HK-2 (cell line): ENCODE measurements around the gene CACNB4.
"Not testable (repeated sequence)": the region's sequence is repeated elsewhere in the genome, so short reads cannot be mapped to it uniquely, and the experiment has no call there.

Experiments used
- DNase-seq: peaks from one replicate; pipeline ENCODE4 v3.0.0-alpha.2; 2018; ENCODE audit not compliant: unreplicated experiment

CACNB4 gene

DNA sequence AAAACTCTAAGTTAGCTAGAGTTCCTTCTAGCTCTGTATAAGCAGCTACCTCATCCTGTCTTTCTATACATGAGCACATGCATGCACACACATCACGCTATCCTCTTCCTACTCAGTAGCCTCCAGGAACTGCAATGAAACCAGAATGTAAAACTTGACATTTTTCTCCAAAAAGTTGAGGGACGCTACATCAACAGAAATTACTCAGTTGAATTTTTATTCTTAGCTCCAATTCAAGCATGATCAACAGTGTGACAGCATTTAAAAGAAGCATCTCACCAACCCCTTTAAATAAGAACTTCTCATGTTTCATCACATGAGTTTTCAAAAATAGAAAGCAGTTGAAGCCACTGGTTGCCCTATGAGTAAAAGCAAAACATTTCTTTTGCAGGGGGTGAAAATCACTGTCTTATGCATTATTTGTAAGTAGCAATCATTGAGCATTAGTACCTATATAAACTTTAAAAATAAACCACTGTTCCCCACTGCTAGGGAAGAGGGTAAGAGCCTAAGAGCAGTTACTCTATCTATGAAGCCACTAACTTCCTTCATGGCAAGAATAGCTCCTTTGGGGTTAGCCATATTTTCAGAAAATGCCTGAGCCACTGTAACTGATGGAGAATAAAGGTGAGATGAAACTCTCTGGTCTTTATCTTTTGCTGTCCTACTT is 192.7 kb downstream of the CACNB4 start:
- DNase-seq, result no peak

DNA sequence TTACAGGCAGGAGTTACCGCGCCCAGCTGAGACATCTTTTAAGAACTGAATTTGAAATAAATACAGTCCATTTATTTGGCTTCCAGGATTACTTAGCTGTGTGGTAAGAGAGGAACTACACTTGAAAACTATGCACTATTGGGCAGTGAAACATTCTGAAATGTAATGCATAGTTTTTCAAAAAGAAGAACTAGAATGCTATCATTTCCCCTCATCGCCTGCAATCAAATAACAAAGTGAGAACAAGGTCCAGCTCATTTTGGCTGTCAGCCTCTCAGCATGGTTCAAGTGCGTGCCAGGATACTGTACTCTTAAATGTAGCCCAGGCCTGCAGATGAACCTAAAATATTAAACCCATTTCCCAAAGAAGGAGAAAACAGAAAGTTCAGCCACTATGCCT is 194.0 kb downstream of the CACNB4 start:
- no peak for DNase-seq

DNA sequence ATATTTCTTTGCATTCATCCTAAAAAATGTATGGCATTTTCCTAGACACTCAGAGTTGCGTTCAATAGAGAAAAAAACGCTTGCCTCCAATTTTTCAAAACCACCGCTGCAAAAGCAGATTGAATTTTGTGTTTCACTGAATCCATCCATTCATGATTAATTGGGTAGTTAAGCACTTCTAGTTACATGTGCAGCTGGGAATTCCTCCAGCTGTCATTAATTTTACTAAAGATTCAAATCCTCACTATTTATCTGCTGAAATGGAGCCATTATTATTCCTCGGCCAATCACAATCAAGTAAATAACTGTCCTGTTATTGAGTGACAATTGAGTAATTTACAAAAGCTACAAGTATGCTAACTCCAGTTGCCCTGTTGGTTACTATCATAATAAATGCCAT is 194.8 kb downstream of the CACNB4 start:
- DNase-seq, result no peak

GRCh38 chr2:151902829-151903228 is 196.0 kb downstream of the CACNB4 start:
- DNase-seq, result no peak

DNA sequence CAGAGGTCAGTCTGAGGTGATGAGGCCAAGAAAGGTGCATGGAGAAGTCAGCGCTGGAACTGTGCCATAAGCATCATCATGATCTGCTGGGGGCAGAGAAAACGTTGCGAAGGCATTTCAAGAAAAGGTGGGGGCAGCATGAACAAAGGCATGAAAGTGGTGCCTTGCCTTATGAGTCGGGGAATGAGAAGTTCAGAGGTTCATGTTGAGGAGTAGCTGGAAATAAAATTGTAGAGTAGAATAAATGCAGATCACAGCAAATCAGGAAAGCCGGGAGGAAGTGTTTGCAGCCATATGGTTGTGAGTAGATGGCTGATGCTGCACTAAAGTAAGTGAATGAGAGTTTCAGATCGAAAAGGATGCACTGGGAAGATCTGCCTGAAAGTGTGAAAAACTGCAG is 198.5 kb downstream of the CACNB4 start:
- DNase-seq, result no peak

DNA sequence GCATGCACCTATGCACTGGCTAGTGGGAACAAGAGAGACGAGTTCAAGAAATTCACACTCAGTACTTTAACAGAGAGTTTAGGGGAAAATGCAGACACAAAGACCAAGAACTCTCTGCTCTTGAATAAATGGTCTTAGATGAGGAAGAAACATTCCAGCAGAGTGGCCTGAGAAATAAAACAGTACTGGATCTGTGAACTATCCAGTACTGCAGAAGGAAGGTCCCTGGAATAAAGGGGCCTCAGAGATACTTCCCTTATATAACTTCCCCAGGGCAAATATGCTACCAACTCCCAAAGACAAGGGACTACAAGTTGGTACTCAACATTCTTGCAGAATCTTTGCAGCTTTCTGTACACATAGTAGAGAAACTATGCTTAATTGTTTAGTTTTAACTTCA is 199.7 kb downstream of the CACNB4 start:
- DNase-seq, result no peak

DNA sequence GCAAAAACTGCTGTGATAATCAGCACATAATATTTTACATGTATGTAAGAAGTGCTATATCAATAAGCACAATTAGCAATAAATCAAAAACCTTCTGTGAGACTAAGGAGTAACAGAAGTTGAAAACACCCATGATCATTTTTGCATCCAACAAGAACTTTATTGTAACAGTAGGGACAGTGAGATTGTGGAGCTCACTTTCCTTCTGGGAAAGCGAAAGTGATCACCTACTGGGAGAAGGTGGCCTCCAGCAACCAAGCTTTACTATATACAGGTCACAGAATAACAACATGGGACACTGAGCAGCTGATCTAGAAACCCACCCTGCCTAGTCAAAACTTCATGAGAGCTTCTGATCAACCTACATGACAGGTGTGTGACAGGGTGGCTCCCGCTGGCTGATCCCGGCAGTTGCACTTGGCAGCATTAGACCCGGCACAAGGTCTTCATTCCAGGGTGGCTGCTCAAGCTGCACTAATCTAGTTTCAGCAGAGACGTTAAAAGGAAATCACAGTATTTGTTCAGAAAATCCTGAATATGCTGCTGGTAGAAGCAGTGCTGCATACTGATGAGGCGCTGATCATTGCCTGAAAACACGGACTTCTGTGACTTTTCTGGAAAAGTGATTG is 207.2 kb downstream of the CACNB4 start:
- DNase-seq, result no peak

DNA sequence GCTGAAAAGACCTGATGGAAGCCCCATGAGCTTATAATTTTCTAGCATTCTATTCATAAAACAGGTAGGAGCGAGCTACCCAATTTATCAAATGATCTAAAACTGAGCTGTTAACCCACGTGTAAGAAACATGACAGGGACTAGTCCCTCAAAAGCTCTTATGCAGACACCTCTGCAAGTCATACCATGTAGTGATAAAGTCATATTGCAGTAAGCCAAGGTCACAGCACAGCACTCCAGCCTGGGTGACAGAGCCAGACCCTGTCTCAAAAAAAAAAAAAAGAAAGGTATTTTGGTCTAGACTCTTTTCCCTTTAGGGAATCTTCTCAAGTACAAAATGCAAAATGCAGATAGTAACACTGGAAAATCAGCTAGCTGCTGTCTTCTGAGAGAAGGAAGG is 211.7 kb downstream of the CACNB4 start:
- no peak for DNase-seq

DNA sequence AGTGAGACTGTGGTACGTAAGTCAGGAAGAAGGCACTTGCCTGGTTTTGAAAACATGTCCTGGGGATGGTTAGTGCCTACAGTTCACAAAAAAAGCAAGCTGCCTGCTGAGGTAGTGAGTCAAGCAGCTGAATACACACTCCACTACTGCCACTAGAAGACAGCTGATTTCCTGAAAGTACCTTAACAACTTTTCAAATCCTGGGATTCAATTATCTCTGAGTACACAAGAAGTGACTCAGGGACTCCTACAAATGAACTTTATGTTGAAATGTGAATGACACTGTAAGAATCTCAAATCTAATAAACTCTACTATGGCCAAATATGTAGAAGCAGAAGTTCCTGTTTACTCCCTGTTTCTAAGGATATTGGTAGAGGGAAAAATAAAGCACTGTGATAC is 212.6 kb downstream of the CACNB4 start:
- DNase-seq, result no peak

DNA sequence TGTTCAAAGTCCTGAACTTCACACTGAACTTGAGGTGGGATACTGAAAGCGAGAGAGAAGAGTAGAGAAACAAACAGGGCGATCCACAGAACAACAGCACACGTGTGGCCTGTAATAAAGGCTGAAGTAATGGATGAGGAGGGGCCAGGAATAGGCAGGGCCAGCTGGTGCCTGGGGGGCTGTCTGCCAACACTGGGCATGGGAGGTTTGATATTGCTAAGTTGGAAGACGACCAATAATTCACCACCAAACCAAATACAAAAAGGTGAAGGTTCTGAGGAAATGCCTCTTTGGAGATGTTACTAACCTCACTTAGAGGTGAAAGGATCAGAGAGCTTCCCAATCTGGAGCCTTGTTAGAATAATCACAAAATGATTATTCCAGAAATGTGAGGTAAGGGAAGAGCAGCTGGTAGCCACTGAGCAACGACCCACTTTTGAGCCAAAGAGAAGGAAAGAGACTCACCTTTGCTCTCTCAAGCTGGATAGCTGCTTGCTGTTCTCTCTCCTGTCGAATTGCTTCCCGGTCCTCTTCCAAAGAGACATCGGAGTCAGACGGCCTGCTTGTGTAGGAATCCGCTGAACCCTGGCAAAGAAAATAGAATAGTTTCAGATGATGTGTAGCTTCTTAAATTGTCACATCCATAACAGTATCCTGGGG is 215.9 kb downstream of the CACNB4 start:
- DNase-seq, result no peak

DNA sequence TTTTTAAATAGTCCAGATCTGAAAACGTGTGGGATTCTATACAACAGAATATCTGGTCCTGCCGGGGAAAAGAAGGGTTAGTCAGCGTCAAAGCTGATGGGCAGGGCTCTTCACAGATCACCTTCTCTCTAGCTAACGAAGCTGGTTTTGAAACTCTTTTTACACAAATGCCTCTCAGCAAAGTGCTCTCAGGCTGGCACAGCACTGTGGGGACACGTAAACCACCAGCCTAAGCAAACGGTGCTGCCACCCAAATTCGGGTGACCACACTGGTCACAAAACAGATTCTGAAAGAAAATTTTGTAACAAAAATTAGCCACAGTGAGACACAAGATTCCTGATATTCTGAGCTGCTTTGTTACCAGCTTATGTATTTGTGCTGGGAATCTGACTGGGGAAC is 217.5 kb downstream of the CACNB4 start:
- DNase-seq, result no peak

DNA sequence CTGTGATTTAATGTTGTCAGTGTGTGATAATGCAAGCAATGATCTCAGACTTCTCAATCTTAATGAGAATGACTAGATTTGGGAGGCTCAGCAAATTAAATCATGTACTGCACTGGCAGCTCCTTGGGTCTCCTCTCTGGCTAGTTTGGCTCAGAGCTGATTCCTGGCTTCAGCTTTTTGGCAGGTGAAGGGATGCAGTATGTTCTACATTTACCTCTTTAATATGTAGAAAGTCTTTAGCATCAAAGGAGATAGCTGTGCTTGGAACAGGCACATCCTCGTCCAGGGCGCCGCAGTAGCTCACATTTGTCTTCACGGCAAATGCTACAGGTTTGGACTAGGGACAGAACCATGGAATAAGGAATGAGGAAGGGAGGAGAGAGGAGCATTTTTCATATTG is 218.3 kb downstream of the CACNB4 start:
- no peak for DNase-seq

GRCh38 chr2:151878655-151879563 is 219.9 kb downstream of the CACNB4 start:
- DNase-seq, result no peak

DNA sequence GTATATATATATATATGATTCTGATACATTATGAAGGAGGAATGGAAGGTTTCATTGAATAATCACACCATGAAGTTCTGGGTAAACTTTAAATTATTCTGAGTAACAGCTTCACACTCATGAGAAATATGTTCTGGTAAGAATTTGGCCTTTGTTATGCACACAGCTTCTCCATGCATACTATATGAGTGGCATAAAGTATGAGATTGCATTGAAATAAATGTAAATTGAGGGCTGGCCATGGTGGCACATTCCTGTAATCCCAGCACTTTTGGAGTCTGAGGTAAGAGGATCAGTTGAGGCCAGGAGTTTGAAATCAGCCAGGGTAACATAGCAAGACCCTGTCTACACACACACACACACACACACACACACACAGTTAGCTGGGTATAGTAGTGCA is 220.6 kb downstream of the CACNB4 start:
- DNase-seq, result no peak

GRCh38 chr2:151875631-151876030 is 223.2 kb downstream of the CACNB4 start:
- not testable (repeated sequence) for DNase-seq

GRCh38 chr2:151872463-151872862 is 226.4 kb downstream of the CACNB4 start:
- DNase-seq, result no peak

GRCh38 chr2:151869291-151869690 is 229.6 kb downstream of the CACNB4 start:
- no peak for DNase-seq

DNA sequence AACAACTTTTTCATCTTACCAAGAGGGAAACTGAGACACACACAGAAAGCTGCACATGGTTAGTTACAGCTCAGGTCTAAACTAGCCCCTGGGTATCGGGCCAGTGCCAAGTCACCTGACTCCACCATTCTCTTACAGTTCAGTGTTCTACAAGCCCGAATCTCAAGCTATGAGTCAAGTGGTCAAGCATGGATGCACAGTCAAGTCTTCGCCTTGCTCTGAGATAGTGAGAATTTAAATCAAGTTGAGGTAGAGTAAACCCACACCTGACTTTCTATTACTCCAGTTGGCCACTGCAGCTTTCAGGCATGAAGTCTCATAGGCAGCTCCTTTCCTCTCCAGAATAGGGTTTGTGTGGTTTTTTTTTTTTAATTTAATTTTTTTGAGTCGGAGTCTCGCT is 236.1 kb downstream of the CACNB4 start:
- peak; percentile 45 for DNase-seq

- DNase-seq, result no peak
These were observed 237.7 kb downstream of the CACNB4 start for GRCh38 chr2:151861174-151861573.

- DNase-seq, result no peak
These were observed 238.2 kb downstream of the CACNB4 start for GRCh38 chr2:151860613-151861146.

DNA sequence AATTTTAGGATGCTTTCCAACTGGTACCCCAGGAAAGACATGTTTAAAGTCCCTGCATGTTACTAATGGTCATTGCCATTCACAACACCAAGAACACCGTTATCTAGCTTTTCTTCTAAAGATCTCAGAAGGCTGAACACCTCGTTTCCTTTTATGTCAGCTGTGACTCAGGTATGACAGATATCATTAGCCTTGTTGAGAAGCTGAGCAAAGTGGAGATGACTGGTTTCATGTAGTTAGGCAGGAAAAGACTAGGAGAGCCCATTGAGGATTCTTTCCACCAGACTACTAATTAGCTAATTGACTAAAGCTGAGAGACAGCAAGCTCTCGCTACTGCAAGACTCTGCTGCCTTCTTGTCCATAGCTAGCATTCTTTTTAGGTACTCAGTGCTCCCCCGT is 238.6 kb downstream of the CACNB4 start:
- DNase-seq, result no peak

GRCh38 chr2:151857650-151858049 is 241.2 kb downstream of the CACNB4 start:
- DNase-seq, result no peak
